Pancreas (tissue), 10 donors: ENCODE data around the gene SLC19A1. TPM values are rescaled to one million over a fixed set of nuclear protein-coding genes. Genes with fewer than 3 reads are reported as not detected.

ENCODE experiments used
- ATAC-seq, 4 donors: fragments of 200-7000 bp; cut with Tn5 transposase; one replicate each; pipeline versions ENCODE4 v1.8.0 to v1.9.1; 2020; ENCODE audit warnings: mild to moderate bottlenecking in 4 of 4, moderate library complexity in 4 of 4
- DNase-seq, 6 donors: peaks; one replicate each; pipeline ENCODE4 v3.0.0-alpha.2; 2020
- FAIRE-seq: peaks from 2 replicates; lab custom pipeline; 2012; peaks lifted over from hg19 to GRCh38; lab: Jason Lieb, UNC
- H3K27ac ChIP-seq, 4 donors: fragments of 200-600 bp; sonication (generic); 1 replicate in 3 of 4; 2 replicates in 1 of 4; pipeline versions ENCODE4 v1.5.0 to v1.8.0; 2020
- H3K27me3 ChIP-seq, 4 donors: fragments of 200-600 bp; one replicate each; pipeline ENCODE4 v1.8.0; 2021
- H3K36me3 ChIP-seq, 3 donors: fragments of 200-600 bp; sonication (generic) in 1 of 3; one replicate each; pipeline versions ENCODE4 v1.5.0 to v1.8.0; 2020 to 2021
- H3K4me1 ChIP-seq, 3 donors: fragments of 200-600 bp; one replicate each; pipeline ENCODE4 v1.8.0; 2021
- H3K4me3 ChIP-seq, 4 donors: fragments of 200-600 bp; sonication (generic) in 2 of 4; one replicate each; pipeline versions ENCODE4 v1.5.0 to v1.8.0; 2020 to 2021
- H3K9me3 ChIP-seq, 4 donors: fragments of 200-600 bp; one replicate each; pipeline ENCODE4 v1.8.0; 2021
- WGBS, 2 donors: extraction: QIAGEN DNeasy Blood & Tissue Kit; methylation state at CpG; one replicate each; pipeline ENCODE4 v1.1.7; 2013; 5-methylcytosine and 5-hydroxymethylcytosine counted together
- intact Hi-C, 3 donors: fragments of 100-400 bp; cut with DNase I; formaldehyde crosslinking; loops; one replicate each; pipeline versions ENCODE4 v1.11.1 to v1.14.2; 2022
- polyA plus RNA-seq, 2 donors: library from polyadenylated mRNA; stranded (reverse); fragments of 200-250 nt; gene quantifications; one replicate each; pipeline ENCODE4 v1.2.3, GENCODE V29; 2013
- total RNA-seq, 6 donors: library from RNA; stranded (reverse); fragmentation: NEBNext Ultra II Directional in 4 of 6; extraction: Animal tissue kit (Norgen Biotek cat#: 25700) in 4 of 6; gene quantifications; one replicate each; pipeline versions ENCODE4 v1.2.1 to v1.2.4, GENCODE V29; 2021 to 2023
- TF ChIP-seq, protein P1 (sequence below), 4 donors: fragments of 200-600 bp; sonication (generic) in 3 of 4; IDR thresholded peaks; one replicate each; pipeline versions ENCODE4 v1.5.0 to v1.8.0; 2021; ENCODE audit warnings: antibody characterized with exemption in 4 of 4
- donor health status: healthy with polysubstance abuse.
- donor health status: DM: no; HTN: no; CAD: no; lungs with moderate emphysema.
- donor health status: DM: no; HTN: no; CAD: no.
- donor health status: control.
- donor health status: control.
- donor health status: Bipolar disorder and iron deficiency.
- donor health status: DM: yes; HTN: yes; CAD: no.
- donor health status: DM: no; HTN: no; CAD: no.
- donor health status: DM: no; HTN: no; CAD: no.
- donor health status: DM: yes; HTN: yes; CAD: no.

The SLC19A1 gene
- total and polyA plus RNA-seq, 8 donors, result 4.4 to 11.2 (median 5.4) TPM

DNA sequence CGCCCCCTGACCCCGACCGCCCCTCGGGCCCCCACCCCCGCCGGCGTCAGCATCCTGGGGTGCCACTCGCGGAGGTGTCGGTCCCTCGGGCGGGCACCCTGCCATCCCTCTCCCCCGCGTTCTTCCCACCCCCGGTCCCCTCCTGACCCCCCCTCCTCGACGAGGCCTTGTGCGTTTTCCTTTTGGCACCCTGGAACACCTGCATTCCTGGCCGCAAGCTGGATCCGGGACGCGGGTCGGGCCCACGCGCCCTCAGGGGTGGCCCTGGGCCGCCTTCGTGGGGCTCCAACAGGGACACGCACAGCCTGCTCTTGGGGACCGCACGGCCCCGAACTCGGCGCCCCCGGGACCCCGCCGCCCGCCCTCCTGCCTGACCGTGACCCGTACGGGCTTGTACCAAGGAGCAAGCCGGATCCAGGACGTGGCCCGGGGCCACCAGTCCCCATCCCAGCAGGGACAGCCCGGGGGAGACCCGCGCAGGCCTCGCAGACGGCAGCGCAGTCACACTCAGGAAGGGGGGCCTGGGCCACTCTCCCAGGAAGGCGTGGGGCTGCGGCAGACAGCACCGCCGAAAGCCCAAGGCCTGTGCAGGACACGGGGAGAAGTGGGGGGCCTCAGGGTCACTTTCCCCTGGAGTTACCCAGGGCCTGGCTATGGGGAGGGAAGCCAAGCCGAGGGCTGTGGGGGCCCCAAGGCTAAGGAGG is 579 bp upstream of the SLC19A1 start:
- intact Hi-C loops, result no loop called here
- FAIRE-seq, result no peak
- DNase-seq, result peak in 4 of 6 donors; percentile 12 to 80 (median 55)
- Histone ChIP-seq H3K36me3 (no peaks in the 10 kb centered on the region), H3K27ac (no peak overlapping the region), H3K4me3 (peak overlapping the region; percentile 42 to 60 (median 55)), H3K9me3 (no peaks in the 10 kb centered on the region), H3K27me3 (no peaks in the 10 kb centered on the region), H3K4me1 (no peaks in the 10 kb centered on the region)
- TF ChIP-seq, protein P1, sequence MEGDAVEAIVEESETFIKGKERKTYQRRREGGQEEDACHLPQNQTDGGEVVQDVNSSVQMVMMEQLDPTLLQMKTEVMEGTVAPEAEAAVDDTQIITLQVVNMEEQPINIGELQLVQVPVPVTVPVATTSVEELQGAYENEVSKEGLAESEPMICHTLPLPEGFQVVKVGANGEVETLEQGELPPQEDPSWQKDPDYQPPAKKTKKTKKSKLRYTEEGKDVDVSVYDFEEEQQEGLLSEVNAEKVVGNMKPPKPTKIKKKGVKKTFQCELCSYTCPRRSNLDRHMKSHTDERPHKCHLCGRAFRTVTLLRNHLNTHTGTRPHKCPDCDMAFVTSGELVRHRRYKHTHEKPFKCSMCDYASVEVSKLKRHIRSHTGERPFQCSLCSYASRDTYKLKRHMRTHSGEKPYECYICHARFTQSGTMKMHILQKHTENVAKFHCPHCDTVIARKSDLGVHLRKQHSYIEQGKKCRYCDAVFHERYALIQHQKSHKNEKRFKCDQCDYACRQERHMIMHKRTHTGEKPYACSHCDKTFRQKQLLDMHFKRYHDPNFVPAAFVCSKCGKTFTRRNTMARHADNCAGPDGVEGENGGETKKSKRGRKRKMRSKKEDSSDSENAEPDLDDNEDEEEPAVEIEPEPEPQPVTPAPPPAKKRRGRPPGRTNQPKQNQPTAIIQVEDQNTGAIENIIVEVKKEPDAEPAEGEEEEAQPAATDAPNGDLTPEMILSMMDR (IDR thresholded peaks at IDR 0.05), result no peak
- 26 to 33% methylated on average over 43 to 55 of the region's 55 CpGs for WGBS, 2 donors
- peak; percentile 3 to 11 (median 6) for ATAC-seq

DNA sequence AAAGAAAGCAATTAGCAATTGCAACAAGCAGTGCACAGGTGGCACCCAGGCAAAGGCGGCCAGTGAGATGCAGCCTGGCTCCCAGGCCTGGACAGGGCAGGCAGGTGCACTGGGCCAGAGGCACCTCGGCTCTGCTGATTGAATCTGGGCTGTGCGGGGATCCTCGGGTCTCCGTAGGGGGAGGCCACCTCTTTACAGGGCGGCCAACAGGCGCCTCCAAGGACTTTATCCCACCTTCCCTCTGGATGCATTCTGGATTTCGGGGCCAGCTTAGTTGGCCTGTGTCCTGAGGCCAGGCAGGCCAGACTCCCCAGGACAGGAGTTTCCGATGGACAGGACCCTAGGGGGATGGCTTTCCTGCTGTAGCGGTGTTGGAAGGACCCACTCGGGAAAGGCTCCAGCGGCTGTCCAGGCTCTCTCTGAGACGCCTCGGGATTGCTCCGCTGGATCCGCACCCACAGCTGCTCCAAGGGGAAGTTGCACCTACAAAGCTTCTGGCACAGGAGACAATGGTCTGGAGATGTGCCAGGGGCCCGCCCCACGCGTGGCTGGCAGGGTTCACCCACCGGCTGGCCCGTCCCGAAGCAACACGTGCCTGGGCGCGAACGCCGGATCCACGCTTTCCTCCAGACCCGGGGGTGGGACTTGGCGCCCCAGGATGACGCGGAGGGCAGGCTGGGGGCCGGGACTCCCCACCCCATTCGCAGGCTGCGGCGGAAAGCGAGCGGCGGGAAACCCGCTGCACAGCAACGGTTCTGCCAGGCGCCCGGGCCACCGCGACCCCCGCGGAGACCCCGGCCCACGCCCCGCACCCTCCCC is 810 bp downstream of the SLC19A1 start:
- no peak for FAIRE-seq

DNA sequence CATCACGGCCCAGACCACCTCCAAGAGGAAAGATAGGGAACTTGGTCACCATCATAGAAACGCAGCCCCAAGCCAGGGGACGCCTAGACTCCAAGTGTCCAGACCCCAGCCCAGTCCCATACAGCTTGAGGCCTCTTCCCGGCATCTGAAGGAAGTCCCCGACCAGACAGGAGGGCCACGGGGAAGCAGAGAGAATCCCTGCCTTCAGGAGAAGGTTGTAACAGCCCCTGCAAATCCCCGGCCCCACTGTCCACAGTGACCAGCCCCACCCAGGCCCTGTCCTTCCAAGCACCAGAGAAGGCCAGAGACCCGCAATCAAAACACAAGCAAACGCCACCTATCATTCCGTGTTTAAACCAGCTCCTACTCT is 1.7 kb downstream of the SLC19A1 start:
- H3K9me3 ChIP-seq, result no peaks in the 10 kb centered on the region
- H3K4me3 ChIP-seq, result no peak overlapping the region
- intact Hi-C loops, result no loop called here
- peak in 1 of 6 donors; percentile 38 for DNase-seq
- WGBS, 2 donors, result 87 to 88% methylated on average over 10 of the region's 10 CpGs
- no peak for FAIRE-seq
- no peak for ATAC-seq
- no peaks in the 10 kb centered on the region for H3K4me1 ChIP-seq
- TF ChIP-seq, protein P1 (IDR thresholded peaks at IDR 0.05), result no peak
- no peaks in the 10 kb centered on the region for H3K27me3 ChIP-seq
- no peaks in the 10 kb centered on the region for H3K36me3 ChIP-seq
- no peak overlapping the region for H3K27ac ChIP-seq

More for the DNA sequence above, 810 bp downstream of the SLC19A1 start:
- DNase-seq, result peak; percentile 46 to 88 (median 74)
- ATAC-seq, result peak; percentile 66 to 73 (median 72)
- WGBS, 2 donors, result 19 to 20% methylated on average over 47 to 50 of the region's 50 CpGs
- no peaks in the 10 kb centered on the region for H3K4me1 ChIP-seq
- no peaks in the 10 kb centered on the region for H3K9me3 ChIP-seq
- H3K27me3 ChIP-seq, result no peaks in the 10 kb centered on the region
- TF ChIP-seq, protein P1 (IDR thresholded peaks at IDR 0.05), result no peak
- intact Hi-C loops, result no loop called here
- H3K36me3 ChIP-seq, result no peaks in the 10 kb centered on the region
- no peak overlapping the region for H3K27ac ChIP-seq
- H3K4me3 ChIP-seq, result peak overlapping the region; percentile 42 to 60 (median 55)

DNA sequence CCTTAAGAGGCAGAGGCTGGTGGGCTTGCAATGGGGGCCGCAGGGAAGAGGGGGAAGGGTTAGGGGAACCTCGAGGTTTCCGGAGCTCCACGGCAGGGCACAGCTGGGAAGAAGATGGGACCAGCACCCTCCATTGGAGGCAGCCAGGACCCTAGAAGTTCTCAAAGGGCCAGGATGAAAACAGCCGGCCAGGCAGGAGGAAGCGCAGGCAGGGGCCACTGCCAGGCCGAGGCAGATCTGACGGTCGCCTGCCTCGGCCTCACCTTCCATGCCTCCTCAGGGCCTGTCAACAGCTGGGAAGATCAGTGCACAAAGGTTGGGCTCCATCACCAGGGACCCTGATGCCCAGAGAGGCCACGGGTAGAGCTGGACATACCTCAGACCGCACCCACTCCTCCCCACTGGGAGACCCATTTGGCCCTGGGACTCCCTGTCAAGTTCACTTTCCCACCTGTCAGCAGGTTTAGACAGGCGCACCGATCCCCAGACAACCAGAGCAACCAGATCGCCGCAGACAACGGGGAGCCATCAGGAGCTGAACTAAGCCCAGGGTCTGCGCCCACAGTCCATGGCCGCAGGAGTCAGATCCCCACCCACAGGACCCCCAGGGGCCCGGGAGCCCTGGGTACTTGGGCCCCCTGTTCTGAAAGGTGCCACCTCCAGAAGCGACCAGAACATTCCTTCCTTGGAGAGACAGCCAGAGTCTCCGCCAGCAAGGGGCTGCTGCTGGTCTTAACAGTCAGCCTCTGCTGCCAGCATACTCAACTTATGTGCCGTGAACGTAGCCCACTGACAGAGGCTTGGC is 2.2 kb downstream of the SLC19A1 start:
- ATAC-seq (no peak), DNase-seq (peak in 4 of 6 donors; percentile 1 to 62 (median 32)), FAIRE-seq (no peak)
- H3K27me3 ChIP-seq, result no peaks in the 10 kb centered on the region
- intact Hi-C loops, result no loop called here
- no peaks in the 10 kb centered on the region for H3K9me3 ChIP-seq
- no peaks in the 10 kb centered on the region for H3K36me3 ChIP-seq
- no peak overlapping the region for H3K27ac ChIP-seq
- H3K4me1 ChIP-seq, result no peaks in the 10 kb centered on the region
- TF ChIP-seq, protein P1 (IDR thresholded peaks at IDR 0.05), result no peak
- no peak overlapping the region for H3K4me3 ChIP-seq
- 92% methylated on average over 24 of the region's 24 CpGs for WGBS, 2 donors
